CD4-positive, alpha-beta T cell (primary cell): ENCODE measurements around the gene SYT9. TPM values are rescaled to one million over a fixed set of nuclear protein-coding genes. Genes with fewer than 3 reads are reported as not detected.

Source experiments
- ATAC-seq: fragments of 200-7000 bp; cut with Tn5 transposase; one replicate; pipeline ENCODE4 v1.10.0; 2022; ENCODE audit warnings: mild to moderate bottlenecking; ENCODE audit not compliant: poor library complexity
- CTCF ChIA-PET: fragments of 350-600 bp; sonication (Branson Sonifier 250); formaldehyde crosslinking; loops from one replicate; lab custom pipeline; 2021; ENCODE audit warnings: antibody characterized with exemption, inconsistent platforms; lab: Charles Lee
- POLR2A ChIA-PET: fragments of 350-600 bp; sonication (Branson Sonifier 250); formaldehyde crosslinking; loops from one replicate; lab custom pipeline; 2021; ENCODE audit warnings: antibody characterized with exemption, inconsistent platforms; lab: Charles Lee
- DNase-seq, 14 experiments: peaks; one replicate each; pipeline ENCODE4 v3.0.0-alpha.2; 2013 to 2020; ENCODE audit warnings: mixed read lengths in 2 of 14
- H3K27ac ChIP-seq, 2 donors: one replicate each; pipeline versions ENCODE4 v1.5.1 to v1.7.0; 2013; ENCODE audit warnings: low read length in 2 of 2, low read depth in 1 of 2, mild to moderate bottlenecking in 1 of 2
- H3K27me3 ChIP-seq, 2 experiments: 1 replicate in 1 of 2; 2 replicates in 1 of 2; pipeline versions ENCODE4 v1.6.1 to v1.7.0; 2013; ENCODE audit warnings: low read length in 2 of 2, control low read depth in 1 of 2, mild to moderate bottlenecking in 1 of 2, moderate library complexity in 1 of 2; ENCODE audit not compliant: insufficient read depth in 2 of 2, control insufficient read depth in 1 of 2
- H3K36me3 ChIP-seq: one replicate; pipeline ENCODE4 v1.6.1; 2013; ENCODE audit warnings: low read length, control low read depth; ENCODE audit not compliant: insufficient read depth
- H3K4me1 ChIP-seq: one replicate; pipeline ENCODE4 v1.6.1; 2013; ENCODE audit warnings: low read length, control low read depth; ENCODE audit not compliant: insufficient read depth
- H3K4me3 ChIP-seq: one replicate; pipeline ENCODE4 v1.5.1; 2013; ENCODE audit warnings: mild to moderate bottlenecking, low read length, moderate library complexity
- H3K9me3 ChIP-seq, 2 experiments: 1 replicate in 1 of 2; 2 replicates in 1 of 2; pipeline versions ENCODE4 v1.6.1 to v1.7.0; 2013; ENCODE audit warnings: low read length in 2 of 2, mild to moderate bottlenecking in 2 of 2, control low read depth in 1 of 2, moderate library complexity in 1 of 2; ENCODE audit not compliant: control insufficient read depth in 1 of 2, insufficient read depth in 1 of 2
- H3K27ac Mint-ChIP-seq: one replicate; pipeline ENCODE4 v1.8.0; 2020; ENCODE audit warnings: mixed read lengths
- H3K27me3 Mint-ChIP-seq: one replicate; pipeline ENCODE4 v1.8.0; 2021; ENCODE audit warnings: mixed read lengths
- H3K36me3 Mint-ChIP-seq: one replicate; pipeline ENCODE4 v1.8.0; 2021; ENCODE audit warnings: low read depth, mixed read lengths
- H3K4me1 Mint-ChIP-seq: one replicate; pipeline ENCODE4 v1.8.0; 2021; ENCODE audit warnings: low read depth, mixed read lengths
- H3K4me3 Mint-ChIP-seq: one replicate; pipeline ENCODE4 v1.8.0; 2020; ENCODE audit warnings: mild to moderate bottlenecking, mixed read lengths
- H3K9me3 Mint-ChIP-seq: one replicate; pipeline ENCODE4 v1.8.0; 2020; ENCODE audit warnings: mixed read lengths
- CTCF ChIP-seq: fragments of 200-600 bp; IDR thresholded peaks from one replicate; pipeline ENCODE4 v1.8.0; 2022; ENCODE audit warnings: antibody characterized with exemption, mild to moderate bottlenecking
- intact Hi-C, 2 experiments: fragments of 100-400 bp; cut with DNase I in 1 of 2; cut with micrococcal nuclease in 1 of 2; formaldehyde crosslinking; loops; one replicate each; pipeline versions ENCODE4 v1.15.1 to v1.9.0; 2023 to 2025; cut with DNase I, micrococcal nuclease
- total RNA-seq, 174 experiments: library from RNA in 2 of 174; stranded (reverse) in 2 of 174; gene quantifications; one replicate each; pipeline ENCODE4 v1.2.3 and lab custom pipeline; 2021 to 2026

Gene SYT9
- total RNA-seq, 2 experiments from 2014 or later, result not detected

- H3K4me1 Mint-ChIP-seq, result peaks cover 16% of the 10 kb centered on the region
- H3K27me3 ChIP-seq, result no peaks in the 10 kb centered on the region
- H3K4me1 ChIP-seq, result peaks cover 11% of the 10 kb centered on the region
- H3K4me3 Mint-ChIP-seq, result no peak overlapping the region
- POLR2A ChIA-PET, result interaction anchor here (0.7 kb wide), 1 partner anchor 11 kb away, joined by 3 read pairs; no protein-coding TSS in a partner anchor
- no peak overlapping the region for H3K4me3 ChIP-seq
- H3K9me3 ChIP-seq, result no peaks in the 10 kb centered on the region
- TF ChIP-seq CTCF, result no peak
- CTCF ChIA-PET, result no interaction called here
- intact Hi-C loops, result loop anchor here in 1 of 2 experiments (5.0 kb wide), 2 partner anchors 88 to 257 kb away; no protein-coding TSS in a partner anchor
- no peaks in the 10 kb centered on the region for H3K36me3 ChIP-seq
- no peak overlapping the region for H3K27ac Mint-ChIP-seq
- no peaks in the 10 kb centered on the region for H3K9me3 Mint-ChIP-seq
- no peak for DNase-seq
- H3K27me3 Mint-ChIP-seq, result no peaks in the 10 kb centered on the region
- ATAC-seq, result no peak
- H3K36me3 Mint-ChIP-seq, result no peaks in the 10 kb centered on the region
- no peak overlapping the region for H3K27ac ChIP-seq
Observed at GRCh38 chr11:7439746-7440320, 188.1 kb downstream of the SYT9 start.

- intact Hi-C loops, result loop anchor here (1.0 to 5.0 kb wide), 8 partner anchors 89 to 704 kb away; no protein-coding TSS in a partner anchor
- Histone ChIP-seq H3K36me3 (no peaks in the 10 kb centered on the region), H3K4me1 (no peaks in the 10 kb centered on the region), H3K9me3 (no peaks in the 10 kb centered on the region), H3K27me3 (no peaks in the 10 kb centered on the region), H3K27ac (no peak overlapping the region), H3K4me3 (no peak overlapping the region)
- ATAC-seq (peak; percentile 75), DNase-seq (peak; percentile 51 to 77 (median 64))
- H3K36me3 Mint-ChIP-seq, result no peaks in the 10 kb centered on the region
- peak; percentile 86 for TF ChIP-seq CTCF
- H3K9me3 Mint-ChIP-seq, result no peaks in the 10 kb centered on the region
- no peaks in the 10 kb centered on the region for H3K4me1 Mint-ChIP-seq
- peaks cover 3% of the 10 kb centered on the region for H3K27me3 Mint-ChIP-seq
- no peak overlapping the region for H3K4me3 Mint-ChIP-seq
- ChIA-PET CTCF (interaction anchor here (0.8 to 2.1 kb wide), 6 partner anchors 9 to 345 kb away, joined by 3 to 15 read pairs (median 8); no protein-coding TSS in a partner anchor), POLR2A (interaction anchor here (1.1 kb wide), 1 partner anchor 90 kb away, joined by 3 read pairs; no protein-coding TSS in a partner anchor)
- H3K27ac Mint-ChIP-seq, result no peak overlapping the region
Observed at GRCh38 chr11:7442588-7443215, 191.0 kb downstream of the SYT9 start.

- POLR2A ChIA-PET, result no interaction called here
- DNase-seq, result no peak
- no peaks in the 10 kb centered on the region for H3K4me1 Mint-ChIP-seq
- no peaks in the 10 kb centered on the region for H3K9me3 Mint-ChIP-seq
- Histone ChIP-seq H3K4me1 (no peaks in the 10 kb centered on the region), H3K27me3 (no peaks in the 10 kb centered on the region), H3K36me3 (no peaks in the 10 kb centered on the region), H3K9me3 (no peaks in the 10 kb centered on the region), H3K27ac (no peak overlapping the region), H3K4me3 (no peak overlapping the region)
- H3K4me3 Mint-ChIP-seq, result no peak overlapping the region
- peaks cover 3% of the 10 kb centered on the region for H3K27me3 Mint-ChIP-seq
- ATAC-seq, result no peak
- CTCF ChIA-PET, result no interaction called here
- H3K36me3 Mint-ChIP-seq, result no peaks in the 10 kb centered on the region
- intact Hi-C loops, result loop anchor here in 1 of 2 experiments (5.0 kb wide), 2 partner anchors 92 to 253 kb away; no protein-coding TSS in a partner anchor
- no peak overlapping the region for H3K27ac Mint-ChIP-seq
- no peak for TF ChIP-seq CTCF
Observed at GRCh38 chr11:7444091-7444981, 192.6 kb downstream of the SYT9 start.
